ENCODE results near the gene LRRC43.

Gene LRRC43

GRCh38 chr12:122206976-122207375, 24.1 kb downstream of the LRRC43 start:
- FAIRE-seq (no peak), DNase-seq (ENCODE audit: insufficient read length, low spot score) (no peak)
- TF ChIP-seq CTCF (IDR thresholded peaks at IDR 0.05; ENCODE audit: insufficient read depth, missing control alignments): no peak

GRCh38 chr12:122207391-122207790, 24.5 kb downstream of the LRRC43 start:
- DNase-seq (ENCODE audit: insufficient read length, low spot score) (no peak), FAIRE-seq (no peak)
- TF ChIP-seq CTCF (IDR thresholded peaks at IDR 0.05; ENCODE audit: insufficient read depth, missing control alignments): no peak

GRCh38 chr12:122208073-122208820, 25.3 kb downstream of the LRRC43 start:
- FAIRE-seq (no peak), DNase-seq (ENCODE audit: insufficient read length, low spot score) (no peak)
- no peak for TF ChIP-seq CTCF (IDR thresholded peaks at IDR 0.05; ENCODE audit: insufficient read depth, missing control alignments)

- DNase-seq (ENCODE audit: insufficient read length, low spot score) (no peak), FAIRE-seq (no peak)
- no peak for TF ChIP-seq CTCF (IDR thresholded peaks at IDR 0.05; ENCODE audit: insufficient read depth, missing control alignments)
These were observed 32.8 kb downstream of the LRRC43 start for GRCh38 chr12:122215771-122216170.

GRCh38 chr12:122216445-122216844, 33.5 kb downstream of the LRRC43 start:
- no peak for FAIRE-seq
- TF ChIP-seq CTCF (IDR thresholded peaks at IDR 0.05; ENCODE audit: insufficient read depth, missing control alignments): no peak

GRCh38 chr12:122225683-122226365, 42.9 kb downstream of the LRRC43 start, which contains the start of gene DIABLO:
DIABLO (minus strand) TSS chr12:122226052; CDS start chr12:122226014, 38 bp downstream.
- FAIRE-seq: no peak
- no peak for TF ChIP-seq CTCF (IDR thresholded peaks at IDR 0.05; ENCODE audit: insufficient read depth, missing control alignments)
- peak; percentile 45 for DNase-seq (ENCODE audit: insufficient read length, low spot score)

More at GRCh38 chr12:122216445-122216844, 33.5 kb downstream of the LRRC43 start:
- DNase-seq (ENCODE audit: insufficient read length, low spot score): no peak

Data from D721Med (cell line).